Activated naive CD4-positive, alpha-beta T cell (primary cell): ENCODE measurements around the gene ANKRD22.

Experiments used
- DNase-seq, 4 experiments: peaks; one replicate each; lab custom pipeline; 2025; lab: John Stamatoyannopoulos, UW

ANKRD22 gene

DNA sequence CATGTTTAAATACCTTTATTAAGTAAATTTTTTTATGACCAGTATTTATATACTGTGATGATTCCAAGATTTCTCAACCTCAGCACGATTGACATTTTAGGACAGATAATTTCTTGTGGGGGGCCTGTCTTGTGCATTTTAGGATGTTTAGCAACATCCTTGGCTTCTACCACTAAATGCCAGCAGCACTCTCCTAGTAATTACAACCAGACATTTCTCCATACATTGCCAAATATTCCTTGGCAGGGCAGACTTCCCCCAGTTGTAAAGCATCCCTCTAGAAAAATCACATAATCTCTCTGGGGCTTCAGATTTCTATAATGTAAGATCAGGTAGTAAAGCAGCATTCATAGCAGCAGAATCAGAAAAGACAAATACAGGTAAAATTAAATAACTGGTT lies 56.9 kb downstream of the ANKRD22 start:
- DNase-seq: no peak

GRCh38 chr10:88793712-88794299 lies 57.8 kb downstream of the ANKRD22 start:
- no peak for DNase-seq

GRCh38 chr10:88792661-88793060 lies 59.0 kb downstream of the ANKRD22 start:
- no peak for DNase-seq

DNA sequence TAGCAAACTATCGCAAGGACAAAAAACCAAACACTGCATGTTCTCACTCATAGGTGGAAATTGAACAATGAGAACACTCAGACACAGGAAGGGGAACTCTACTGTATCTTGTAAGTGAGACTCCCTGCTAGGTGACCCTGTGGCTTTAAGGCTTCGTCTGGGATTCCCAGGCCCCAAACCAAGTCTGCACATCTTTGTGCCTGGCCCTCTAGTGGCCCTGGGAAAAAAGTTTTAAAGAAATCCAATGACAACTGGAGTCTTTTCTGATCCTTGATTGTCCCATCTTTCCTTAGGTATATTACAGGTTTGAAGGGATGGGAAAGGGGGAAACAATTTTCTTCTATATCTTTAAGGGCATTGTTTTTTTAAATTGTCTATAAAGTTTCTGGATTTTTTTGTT lies 59.7 kb downstream of the ANKRD22 start:
- no peak for DNase-seq

- DNase-seq: no peak
These were observed 62.7 kb downstream of the ANKRD22 start for GRCh38 chr10:88788924-88789323.

DNA sequence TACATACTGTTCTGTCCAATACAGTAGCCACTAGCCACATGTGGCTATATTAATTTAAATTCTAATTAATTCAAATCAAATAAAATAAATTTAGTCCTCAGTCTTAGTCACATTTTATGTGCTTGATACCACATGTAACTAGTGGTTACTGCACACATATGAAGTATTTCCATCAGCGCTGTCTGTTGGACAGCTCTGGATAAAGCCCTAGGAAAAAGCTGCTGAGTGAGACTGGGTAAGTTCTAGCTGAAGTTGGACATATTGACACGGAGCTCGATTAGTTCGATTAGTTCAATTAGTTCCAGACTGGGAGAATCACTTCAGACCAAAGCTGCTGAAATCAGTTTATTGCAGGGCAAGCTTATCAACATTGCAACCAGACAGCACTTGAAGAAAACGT lies 64.2 kb downstream of the ANKRD22 start:
- DNase-seq: no peak

GRCh38 chr10:88786032-88786770 lies 65.4 kb downstream of the ANKRD22 start:
- DNase-seq: no peak

- DNase-seq: no peak
These were observed 67.9 kb downstream of the ANKRD22 start for GRCh38 chr10:88783724-88784123.

DNA sequence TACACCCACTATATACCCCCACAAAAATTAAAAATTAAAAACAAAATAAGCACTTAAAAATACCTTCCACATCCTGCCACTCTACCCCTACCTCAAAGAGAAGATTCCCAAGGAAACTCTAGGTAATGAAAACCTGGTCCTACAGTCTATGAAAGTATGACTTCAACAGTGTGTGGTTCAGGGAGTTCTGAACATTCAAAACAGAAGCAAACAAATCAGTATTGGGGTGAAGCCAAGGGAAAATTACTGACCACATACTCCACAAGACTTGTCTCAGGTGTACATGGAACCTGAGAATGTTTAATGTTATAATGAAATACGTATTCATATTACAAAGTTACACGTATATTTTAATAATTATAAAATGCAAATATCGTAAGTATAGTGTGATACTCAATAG lies 69.4 kb downstream of the ANKRD22 start:
- DNase-seq: no peak

DNA sequence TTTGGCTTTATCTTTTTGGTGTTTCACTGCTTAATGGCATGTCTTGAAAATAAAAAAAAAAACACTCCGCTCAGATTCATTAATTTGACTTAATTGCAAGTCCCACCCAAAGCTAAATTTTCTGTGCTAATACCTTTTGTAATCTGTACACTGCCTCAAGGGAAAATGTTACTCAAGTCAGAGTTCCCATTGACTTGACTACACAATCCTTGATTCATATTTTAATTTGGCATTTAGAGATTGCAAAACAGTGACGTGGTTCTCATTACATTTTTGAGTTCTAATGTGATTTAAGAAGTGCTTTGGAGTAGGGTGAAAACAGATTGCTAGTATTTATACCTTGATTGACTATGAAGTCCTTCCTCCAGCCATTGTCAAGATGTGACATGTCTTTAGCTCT lies 70.4 kb downstream of the ANKRD22 start:
- no peak for DNase-seq
